Activated CD4-positive, CD25-positive, alpha-beta regulatory T cell treated with anti-CD3 and anti-CD28 coated beads, Interleukin-2, amount 50 U/mL, for 16 hours (primary cell): ENCODE measurements around the gene CDCP1.
"Not testable (repeated sequence)": the region's sequence is repeated elsewhere in the genome, so short reads cannot be mapped to it uniquely, and the experiment has no call there.

ENCODE experiments used
- DNase-seq: peaks from one replicate; pipeline ENCODE4 v3.0.0-alpha.2; 2020; ENCODE audit warnings: low read depth, low spot score

CDCP1 gene

DNA sequence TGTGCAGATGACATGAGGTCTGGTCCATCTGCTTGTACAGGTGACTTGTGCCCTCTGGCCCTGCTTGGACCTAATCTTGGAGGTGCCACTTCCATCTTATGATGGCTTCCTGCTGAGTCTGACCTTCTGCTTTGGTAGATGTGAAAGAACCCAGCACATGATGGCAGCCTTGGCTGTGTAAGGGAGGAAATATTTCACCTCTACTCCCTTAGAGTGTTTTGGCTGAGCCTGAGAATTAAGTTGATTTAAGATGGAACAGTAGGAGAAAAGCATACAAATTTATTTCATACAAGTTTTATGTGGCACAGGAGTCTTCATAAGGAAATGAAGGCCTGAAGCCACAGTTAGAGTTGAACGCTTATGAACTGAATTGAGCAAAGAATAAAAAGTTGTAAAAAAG lies 27.6 kb upstream of the CDCP1 start:
- no peak for DNase-seq

DNA sequence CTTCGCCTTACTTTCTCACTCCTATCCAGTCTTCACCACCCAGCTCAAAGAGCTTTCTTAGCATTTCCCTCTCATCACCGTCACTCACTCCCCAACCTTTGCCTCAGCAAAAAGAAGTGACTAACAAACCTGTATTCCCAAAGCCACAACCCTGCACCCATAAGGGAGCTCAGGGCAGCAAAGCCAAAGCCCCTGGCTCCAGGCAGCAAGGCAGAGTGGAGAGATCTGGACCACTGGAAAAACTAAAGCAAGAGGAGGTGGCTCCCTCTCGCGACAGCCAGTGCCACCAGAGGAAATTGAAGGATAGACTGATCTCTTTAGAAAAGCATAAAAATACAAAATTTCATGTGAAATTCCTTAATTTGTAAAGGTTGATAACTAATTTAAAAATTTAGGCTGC lies 25.1 kb upstream of the CDCP1 start:
- no peak for DNase-seq

DNA sequence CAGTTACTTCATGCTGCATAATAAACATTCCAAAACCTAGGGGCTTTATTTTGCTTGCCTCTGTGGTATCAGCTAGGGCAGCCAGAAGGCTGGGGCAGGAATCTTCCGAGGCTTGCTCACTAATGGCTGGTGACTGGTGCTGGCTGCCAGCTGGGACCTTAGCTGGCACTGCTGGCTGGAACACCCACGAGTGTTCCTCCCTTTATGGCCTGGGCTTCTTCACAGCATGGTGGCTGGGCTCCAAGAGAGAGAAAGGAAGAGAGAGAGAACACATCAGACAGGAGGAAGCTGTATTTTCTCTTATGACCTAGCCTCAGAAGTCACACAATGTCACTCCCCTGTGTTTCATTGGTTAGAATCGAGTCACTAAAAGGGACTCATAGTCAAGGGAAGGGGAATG lies 23.9 kb upstream of the CDCP1 start:
- no peak for DNase-seq

DNA sequence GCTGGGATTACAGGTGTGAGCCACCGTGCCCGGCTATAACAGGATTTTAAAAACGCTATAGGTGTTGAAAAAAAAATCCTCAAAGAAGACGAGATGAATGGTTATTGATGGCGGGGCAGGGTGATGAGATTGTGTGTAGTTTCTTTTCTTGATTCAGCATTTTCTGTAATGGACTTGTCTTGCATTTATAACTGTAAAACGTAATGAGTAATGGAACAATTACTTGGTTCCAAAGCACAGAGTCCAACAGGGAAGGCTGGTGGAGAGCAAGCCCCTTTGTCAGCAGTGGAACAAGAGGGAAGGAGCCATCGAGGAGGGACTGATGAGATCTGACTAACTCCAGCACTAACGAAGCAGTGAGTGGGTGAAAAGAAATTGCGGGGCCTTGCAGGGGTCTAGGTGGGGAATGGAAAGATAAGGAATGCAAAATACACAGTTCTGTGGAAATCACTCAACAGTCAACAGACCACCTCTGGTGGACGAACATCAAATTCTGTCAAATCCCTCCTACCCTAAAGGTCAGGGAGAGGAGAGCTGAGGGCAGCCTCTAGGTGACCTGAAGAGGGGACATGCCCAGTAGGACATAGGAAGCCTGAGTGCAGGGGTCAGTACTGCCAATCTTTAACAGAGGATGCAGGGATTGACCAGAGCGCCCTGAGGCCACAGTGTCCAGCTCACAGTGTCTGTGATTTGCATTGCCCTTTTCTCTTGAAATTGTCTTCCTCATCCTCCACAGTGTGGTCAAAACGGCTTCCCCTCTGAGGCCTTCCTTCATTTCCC lies 23.1 kb upstream of the CDCP1 start:
- DNase-seq: no peak

DNA sequence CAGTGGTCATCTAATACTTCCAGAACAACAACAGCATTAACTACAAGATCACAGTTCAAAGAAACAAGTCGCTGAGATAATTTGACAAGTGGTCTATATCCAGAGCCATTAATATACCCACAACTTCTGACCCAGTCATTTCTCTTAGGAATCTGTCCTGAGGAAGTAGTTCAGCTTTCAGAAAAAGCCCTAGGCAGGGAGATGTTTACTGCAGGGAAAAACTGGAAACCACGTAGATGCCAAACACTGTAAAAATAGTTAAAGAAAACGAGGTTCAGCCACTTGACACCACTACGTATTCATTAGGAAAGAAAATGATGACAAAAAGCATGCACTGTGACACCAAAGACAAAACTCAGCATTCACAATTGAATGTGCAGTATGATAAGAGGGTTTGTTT lies 22.3 kb upstream of the CDCP1 start:
- no peak for DNase-seq

DNA sequence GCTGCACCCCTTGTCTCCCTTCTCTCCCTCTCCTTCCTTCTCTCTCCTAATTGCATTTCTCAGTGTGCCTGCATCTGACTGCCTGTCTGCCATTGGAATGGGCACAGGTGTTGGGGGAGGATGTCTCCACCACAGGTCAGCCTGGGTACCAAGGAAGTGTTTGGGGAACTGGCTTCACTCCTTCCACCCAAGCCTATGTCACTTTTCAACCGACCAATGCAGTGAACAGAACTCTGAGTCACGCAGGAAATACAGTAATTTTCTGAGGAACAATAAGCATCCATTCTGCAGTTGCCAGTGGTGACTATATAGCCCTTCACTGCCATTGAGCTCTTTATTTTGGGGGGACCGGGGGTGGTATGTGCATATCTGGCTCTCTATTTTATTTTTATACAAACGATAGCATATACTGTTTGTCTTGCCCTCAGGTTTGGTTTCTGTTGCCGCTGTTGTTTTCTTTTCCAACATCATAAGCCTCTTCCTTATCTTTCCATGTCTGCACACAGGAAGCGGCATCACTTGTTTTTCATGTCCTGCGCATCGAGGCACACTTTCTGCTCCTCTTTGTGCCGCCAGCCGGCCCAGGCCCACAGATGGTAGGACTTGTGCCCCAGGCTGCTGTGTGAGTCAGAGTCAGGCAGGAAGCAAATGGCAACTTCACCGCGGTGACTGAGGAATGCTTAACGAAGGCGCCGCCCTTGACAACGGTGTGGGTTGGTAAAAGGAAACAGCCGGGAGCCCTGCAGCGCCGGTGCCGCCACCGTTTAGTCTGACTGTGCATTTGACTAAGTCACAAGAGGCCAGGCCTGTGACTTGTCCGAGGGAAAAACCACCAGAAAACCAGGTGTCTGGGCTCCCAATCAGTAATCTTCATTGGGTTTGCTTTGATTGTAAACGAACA lies 21.1 kb upstream of the CDCP1 start:
- DNase-seq: peak; percentile 47

DNA sequence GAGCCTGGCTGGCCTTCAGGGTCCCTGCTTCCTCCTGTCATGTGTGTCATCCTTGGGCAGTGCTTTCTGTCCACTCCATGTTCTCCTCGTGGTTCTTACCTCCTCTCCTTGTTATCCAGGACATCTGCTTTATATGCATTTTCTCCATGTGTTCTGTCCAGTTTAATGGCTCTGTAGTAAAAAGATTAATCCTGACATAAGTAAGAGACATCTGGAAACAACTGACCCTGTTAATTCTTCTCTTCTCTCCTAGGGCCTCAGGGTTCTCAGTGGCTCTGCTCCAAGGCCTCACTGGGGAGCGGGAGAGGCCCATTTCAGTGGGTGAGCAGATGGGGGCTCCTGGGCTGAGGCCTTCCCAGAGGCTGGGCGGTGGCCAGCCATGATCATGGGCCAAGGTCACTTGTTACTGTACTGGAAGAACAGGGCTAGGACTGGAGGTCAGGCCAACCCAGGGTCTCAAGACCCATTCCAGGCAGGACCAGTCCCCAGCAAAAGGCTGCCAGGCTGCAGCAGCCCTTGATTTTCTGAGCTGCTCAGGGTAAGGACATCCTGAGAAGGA lies 20.2 kb upstream of the CDCP1 start:
- no peak for DNase-seq

DNA sequence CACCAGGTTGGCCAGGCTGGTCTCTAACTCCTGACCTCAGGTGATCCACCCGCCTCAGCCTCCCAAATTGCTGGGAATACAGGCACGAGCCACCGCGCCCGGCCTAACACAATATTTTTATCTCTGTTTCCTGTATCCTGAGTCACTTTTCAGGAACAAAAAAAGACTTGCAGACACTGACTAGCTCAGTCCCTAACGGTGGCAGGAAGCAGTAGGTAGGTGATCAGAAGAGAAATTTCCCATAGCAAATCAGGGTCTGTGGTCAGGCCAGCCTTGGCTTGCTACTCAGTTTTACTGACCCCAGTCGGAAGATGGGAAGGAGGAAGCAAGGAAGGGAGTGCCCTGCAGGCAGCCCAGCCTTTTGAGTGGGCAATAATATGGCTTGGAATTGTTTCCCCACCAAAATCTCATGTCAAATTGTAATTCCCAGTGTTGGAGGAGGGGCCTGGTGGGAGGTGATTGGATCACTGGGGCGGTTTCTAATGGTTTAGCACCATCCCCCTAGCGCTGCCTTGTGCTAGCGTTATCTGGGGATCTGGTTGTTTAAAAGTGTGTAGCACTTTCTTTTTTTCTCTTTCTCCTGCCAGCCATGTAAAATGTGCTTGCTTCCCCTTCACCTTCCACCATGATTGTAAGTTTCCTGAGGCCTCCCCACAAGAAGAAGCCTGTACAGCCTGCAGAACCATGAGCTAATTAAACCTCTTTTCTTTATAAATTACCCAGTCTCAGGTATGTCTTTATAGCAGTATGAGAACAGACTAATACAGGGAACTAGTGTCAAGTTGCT lies 19.5 kb upstream of the CDCP1 start:
- DNase-seq: no peak

DNA sequence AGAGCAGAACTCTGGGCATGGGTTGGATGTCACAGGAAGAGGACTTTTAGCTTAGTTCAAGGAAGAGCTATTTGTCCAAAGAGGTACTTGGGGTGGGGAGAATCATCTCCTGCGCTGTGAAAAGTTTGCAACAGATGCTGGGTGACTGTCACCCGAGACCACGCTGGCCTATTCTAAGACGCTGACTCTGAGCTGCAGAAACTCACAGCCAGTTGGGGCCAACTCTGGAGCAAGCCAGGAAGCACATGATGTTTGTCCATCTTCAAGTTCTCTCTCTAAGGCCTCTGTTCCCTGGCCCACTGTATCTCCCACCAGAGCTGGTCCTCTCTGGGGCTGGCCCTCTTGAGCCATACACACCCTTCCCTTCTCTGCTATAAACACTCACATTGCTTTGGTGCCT lies 17.9 kb upstream of the CDCP1 start:
- DNase-seq: no peak

DNA sequence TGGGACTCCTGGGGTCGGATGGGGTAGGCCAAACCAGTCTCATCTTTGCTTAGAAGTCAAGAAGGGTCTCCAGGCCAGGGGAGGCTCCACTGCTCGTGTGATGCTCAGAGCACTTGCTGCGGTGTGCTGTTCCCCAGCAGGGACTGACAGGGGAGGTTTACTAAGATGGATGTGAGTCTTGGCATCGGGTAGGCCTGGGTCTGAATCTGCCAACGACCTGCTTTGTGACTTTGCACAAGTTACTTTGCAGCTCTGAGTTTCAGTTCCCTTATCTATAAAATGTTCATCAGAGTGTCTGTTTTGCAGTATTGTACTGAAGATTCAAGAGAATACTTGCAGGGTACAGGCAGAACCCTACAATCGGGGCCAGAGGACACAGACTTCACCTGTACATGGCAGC lies 17.3 kb upstream of the CDCP1 start:
- no peak for DNase-seq

DNA sequence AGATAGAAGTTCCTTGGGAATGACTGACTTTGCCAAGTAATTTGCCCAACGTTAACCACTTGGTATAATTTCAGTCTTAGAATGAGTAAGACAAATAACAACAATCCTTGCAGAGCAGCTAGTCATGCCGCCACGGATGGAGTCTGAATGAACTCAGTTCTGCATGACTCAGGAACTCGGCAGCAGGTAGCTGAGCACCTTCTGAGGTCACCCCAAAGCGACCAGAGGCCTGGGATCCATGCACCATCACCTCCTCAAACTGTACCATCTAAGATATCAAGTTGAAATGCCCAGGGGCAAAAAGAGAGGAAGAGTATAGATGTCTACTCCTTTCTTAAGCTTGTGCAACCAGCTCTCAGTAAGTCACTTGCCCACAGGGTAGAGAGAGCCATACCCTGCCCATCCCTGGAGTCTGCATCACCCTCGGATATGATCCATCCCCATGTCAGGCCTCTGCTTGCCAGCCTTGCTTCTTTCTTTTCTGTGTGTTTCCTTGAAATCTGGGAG lies 8.5 kb upstream of the CDCP1 start:
- no peak for DNase-seq

DNA sequence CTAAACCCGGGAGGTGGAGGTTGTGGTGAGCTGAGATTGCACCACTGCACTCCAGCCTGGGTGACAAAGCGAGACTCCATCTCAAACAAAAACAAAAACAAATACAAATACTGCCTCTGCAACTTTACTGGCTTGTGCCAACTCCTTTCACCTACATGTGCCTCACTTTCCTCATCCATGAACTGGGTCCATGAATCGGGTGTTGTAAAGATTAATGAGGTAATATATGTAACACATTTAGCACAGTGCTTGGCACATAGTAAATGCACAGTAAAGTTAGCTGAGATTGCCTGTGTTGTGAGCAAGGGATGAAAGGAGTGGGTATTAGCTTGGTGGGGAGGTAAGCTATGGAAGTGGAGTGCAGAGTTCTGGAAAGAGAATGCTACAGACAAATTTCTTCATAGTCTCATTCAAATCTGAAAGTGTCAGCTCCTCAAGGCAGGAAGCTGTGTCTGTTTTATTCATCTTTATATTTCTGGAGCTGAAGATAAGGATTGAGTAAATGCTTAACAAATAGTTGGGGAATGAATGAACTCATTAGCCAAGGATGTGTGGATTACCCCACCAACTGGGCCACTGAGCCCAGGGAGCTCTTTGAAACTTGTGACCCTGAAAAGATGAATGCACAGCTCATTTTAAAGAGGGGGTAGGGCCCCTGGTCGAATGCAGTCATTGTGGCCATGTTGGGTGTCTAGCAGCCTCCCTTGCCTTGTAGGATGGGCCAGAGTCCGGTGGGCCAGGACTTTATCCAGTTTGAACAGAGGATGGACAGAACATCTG lies 7.7 kb upstream of the CDCP1 start:
- DNase-seq: no peak

DNA sequence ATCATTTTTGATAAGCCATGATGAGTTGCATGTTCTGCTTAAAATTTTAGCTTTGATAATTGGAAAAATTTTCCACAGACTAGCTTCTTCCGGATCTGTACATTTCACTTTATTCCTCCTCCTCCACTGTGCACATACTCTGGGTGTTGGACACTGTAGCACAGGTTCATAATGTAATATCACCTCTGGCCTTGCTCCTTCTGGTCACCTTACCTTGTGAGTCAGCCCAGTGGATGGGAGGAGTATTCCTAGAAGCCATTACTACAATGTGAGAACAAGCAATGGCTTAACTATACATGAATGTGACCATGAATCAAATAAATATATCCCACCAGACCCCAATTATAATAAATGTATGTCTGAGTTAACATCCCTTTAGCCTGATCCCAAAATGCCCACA lies 6.1 kb upstream of the CDCP1 start:
- DNase-seq: no peak

DNA sequence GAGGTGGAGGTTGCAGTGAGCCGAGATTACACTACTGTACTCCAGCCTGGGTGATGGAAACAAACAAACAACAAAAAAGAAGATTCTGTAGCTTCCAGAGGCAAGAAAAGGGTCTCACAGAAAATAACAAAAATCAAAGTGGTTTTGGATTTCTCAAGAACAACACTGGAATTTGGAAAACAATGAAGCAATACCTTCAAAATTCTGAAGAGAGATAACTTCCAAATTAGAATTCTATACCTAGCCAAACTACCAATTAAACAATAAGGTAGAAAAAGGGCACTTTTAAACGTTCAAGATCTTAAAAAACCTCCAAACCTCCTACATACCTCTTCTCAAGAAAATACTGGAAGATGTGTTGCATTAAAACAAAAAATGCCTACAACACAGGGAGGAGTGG lies 4.9 kb upstream of the CDCP1 start:
- no peak for DNase-seq

DNA sequence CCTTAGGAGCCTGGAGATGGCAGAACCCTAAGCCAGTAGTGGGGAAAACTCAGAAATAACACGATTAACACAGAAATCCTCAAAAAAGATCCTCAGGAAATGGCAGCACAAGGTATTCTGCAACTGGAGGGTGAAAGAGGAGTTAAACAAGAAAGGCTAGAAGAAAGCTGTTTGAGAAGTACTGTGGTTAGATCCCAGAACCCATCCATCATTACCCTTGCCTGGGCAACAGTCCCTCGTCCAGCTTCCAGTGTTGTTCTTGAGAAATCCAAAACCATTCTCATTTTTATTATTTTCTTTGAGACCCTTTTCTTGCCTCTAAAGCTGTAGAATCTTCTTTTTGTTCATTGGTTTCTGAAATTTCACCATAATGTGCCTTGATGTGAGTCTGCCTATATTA lies 2.7 kb upstream of the CDCP1 start:
- DNase-seq: no peak

DNA sequence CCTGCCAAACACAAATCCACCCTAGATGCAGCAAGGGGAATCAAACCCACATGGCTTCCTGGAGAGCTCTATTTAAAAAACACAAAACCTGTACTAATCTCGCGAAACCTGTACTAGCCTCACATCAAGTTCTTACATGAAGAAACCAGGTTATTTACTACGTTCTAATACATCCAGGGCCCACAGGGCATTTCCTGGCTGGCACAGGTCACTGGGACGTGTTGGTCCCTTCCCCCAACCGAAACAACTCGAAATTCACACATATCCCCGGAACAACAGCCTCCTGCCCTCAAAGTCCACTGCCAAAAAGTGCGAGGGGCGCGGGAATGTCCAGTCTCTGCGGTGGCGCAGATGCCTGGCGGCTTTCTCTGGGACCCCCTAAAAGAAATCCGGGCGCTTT lies 955 bp downstream of the CDCP1 start:
- no peak for DNase-seq

DNA sequence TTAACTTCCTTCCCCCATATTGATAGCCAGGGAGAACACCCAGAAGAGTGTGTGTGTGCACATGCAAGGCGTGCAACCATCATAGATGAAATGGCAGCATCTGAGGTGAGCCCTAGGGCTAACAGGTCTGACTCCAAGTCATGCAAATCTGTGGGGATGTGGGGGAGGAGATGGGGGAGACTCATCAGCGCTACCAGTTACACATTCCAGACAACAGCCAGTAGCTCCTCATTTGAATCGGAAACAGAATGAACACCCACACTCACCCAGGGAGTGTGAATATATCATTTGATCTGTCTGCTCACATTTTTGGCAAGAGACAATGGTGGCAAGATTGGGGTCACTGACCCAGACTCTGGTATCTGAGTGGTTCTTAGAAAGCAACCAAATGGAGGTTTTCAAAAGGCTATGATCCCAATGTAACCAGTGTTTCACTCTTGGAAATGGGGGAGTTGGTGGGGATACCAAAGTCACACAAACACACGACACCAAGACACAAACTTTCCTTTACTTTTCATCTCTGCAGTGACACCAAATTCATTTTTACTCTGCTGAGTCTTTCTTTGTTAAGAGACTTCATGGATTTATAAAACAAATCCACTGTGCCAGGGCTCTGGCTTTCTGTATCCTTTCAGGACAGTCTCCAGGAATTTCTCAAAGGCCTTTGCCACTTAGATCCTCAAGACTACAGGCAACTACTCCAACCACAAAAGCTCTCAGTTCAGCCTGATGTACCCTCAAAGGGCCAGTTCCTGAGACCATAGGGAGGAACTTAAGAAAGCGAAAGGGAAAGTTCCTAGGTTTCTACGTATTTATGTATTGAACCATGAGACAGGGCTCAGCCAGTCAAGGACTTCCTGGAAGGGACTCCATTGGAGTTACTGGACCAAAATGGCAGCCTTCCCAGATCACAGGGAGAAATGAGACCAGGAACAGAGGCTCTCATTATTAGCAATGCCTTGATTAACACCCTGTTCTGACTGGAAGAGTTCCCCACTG lies 2.2 kb downstream of the CDCP1 start:
- DNase-seq: no peak

DNA sequence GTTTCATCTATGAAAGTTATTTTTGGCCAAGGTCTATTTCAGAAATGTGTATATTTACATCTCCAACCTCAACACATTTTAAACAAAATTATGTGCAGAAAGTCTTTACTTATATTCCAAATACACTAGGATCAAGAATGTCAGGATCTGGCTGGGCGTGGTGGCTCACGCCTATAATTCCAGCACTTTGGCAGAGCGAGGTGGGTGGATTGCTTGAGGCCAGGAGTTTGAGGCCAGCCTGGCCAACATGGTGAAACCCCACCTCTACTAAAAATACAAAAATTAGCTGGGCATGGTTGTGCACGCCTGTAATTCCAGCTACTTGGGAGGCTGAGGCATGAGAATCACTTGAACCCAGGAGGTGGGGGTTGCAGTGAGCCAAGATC lies 5.4 kb downstream of the CDCP1 start:
- DNase-seq: not testable (repeated sequence)

DNA sequence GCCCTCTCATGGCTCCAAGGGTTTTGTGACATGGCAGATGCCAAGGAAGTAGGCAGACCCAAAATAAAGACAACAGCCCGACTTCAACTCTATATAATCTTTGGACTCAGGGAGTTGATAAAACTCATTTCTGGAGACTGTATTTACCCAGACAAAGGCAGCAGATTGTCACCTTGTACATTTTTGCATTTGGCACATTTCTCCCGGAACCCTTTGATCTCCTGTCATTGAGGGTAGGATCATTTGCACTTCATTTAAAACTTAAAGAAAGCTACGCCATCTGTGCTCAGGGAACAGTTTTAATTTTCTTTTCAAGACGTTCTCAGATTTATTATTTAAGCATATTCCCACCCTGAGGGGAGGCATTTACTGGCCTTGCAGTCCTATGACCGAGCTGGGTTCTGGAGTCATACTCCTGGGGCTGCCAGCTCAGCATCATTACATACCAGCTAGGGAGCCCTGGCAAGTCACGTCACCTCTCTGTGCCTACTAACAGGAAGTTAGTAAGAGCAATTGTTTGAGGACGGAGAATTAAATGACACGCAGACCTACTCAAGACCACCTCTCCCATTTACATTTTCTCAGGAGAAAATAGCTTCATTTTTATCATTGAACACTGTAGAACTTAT lies 5.9 kb downstream of the CDCP1 start:
- no peak for DNase-seq
